GM12878 (cell line): Measurements from ENCODE around the gene DPP6. TPM values are rescaled to one million over a fixed set of nuclear protein-coding genes. Genes with fewer than 3 reads are reported as not detected.

Source experiments
- ATAC-seq: fragments of 200-7000 bp; cut with Tn5 transposase; 3 replicates; pipeline ENCODE4 v1.9.1; 2020; ENCODE audit warnings: mild to moderate bottlenecking, moderate library complexity
- BruUV-seq: library from RNA; stranded (reverse); fragments of 400-500 nt; replicated peaks from 2 replicates; lab custom pipeline; 2021; lab: Mats Ljungman, UMichigan
- CTCF ChIA-PET: fragments of 300-600 bp; sonication (Branson Sonifier 250); formaldehyde crosslinking; extraction: SDS; loops from one replicate; lab custom pipeline; 2021; ENCODE audit warnings: inconsistent platforms; lab: Yijun Ruan, JAX
- POLR2A ChIA-PET: fragments of 350-600 bp; formaldehyde crosslinking; extraction: SDS; loops from one replicate; lab custom pipeline; 2021; ENCODE audit warnings: inconsistent platforms; lab: Charles Lee
- RAD21 ChIA-PET: fragments of 300-600 bp; sonication (Branson Sonifier 250); formaldehyde crosslinking; loops from one replicate; lab custom pipeline; 2023; ENCODE audit warnings: antibody characterized with exemption; ENCODE audit not compliant: unreplicated experiment; lab: Charles Lee
- SMC1A ChIA-PET: fragments of 300-600 bp; sonication (Branson Sonifier 250); formaldehyde crosslinking; loops from one replicate; lab custom pipeline; 2023; ENCODE audit not compliant: unreplicated experiment, uncharacterized antibody; lab: Charles Lee
- DNase-seq: peaks from one replicate; pipeline ENCODE4 v3.0.0-alpha.2; 2011; ENCODE audit warnings: low read depth, low spot score
- FAIRE-seq: peaks from 3 replicates; lab custom pipeline; 2011; peaks lifted over from hg19 to GRCh38; lab: Jason Lieb, UNC
- H2AFZ ChIP-seq: 2 replicates; pipeline ENCODE4 v1.6.0; 2011; ENCODE audit warnings: low read depth, low read length, control low read depth; ENCODE audit not compliant: control insufficient read depth
- H3K27ac ChIP-seq: 2 replicates; pipeline ENCODE4 v1.5.1; 2011; ENCODE audit warnings: control low read depth; ENCODE audit not compliant: control insufficient read depth, insufficient read depth
- H3K27me3 ChIP-seq, 2 experiments: replicated peaks in 1 of 2; 2 replicates each; pipeline versions ENCODE4 v1.6.0 to v1.6.1; 2011; ENCODE audit warnings: low read length in 1 of 2; ENCODE audit not compliant: control insufficient read depth in 2 of 2, insufficient read depth in 2 of 2
- H3K36me3 ChIP-seq, 2 experiments: 2 replicates each; pipeline ENCODE4 v1.5.1; 2011; ENCODE audit warnings: low read length in 1 of 2; ENCODE audit not compliant: control insufficient read depth in 2 of 2, insufficient read depth in 2 of 2
- H3K4me1 ChIP-seq: 2 replicates; pipeline ENCODE4 v1.6.1; 2011; ENCODE audit warnings: mild to moderate bottlenecking, low read length, moderate library complexity, mixed read lengths; ENCODE audit not compliant: control insufficient read depth, insufficient read depth
- H3K4me2 ChIP-seq: 2 replicates; pipeline ENCODE4 v1.6.0; 2011; ENCODE audit warnings: control low read depth; ENCODE audit not compliant: control insufficient read depth, insufficient read depth
- H3K4me3 ChIP-seq: fragments of 200-600 bp; sonication (generic); 2 replicates; pipeline ENCODE4 v1.5.1; 2016
- H3K79me2 ChIP-seq: 2 replicates; pipeline ENCODE4 v1.6.0; 2011; ENCODE audit warnings: low read length; ENCODE audit not compliant: control insufficient read depth, insufficient read depth
- H3K9ac ChIP-seq: 2 replicates; pipeline ENCODE4 v1.8.0; 2011; ENCODE audit warnings: low read length, control low read depth, mixed read lengths; ENCODE audit not compliant: control insufficient read depth, insufficient read depth
- H3K9me3 ChIP-seq: replicated peaks from 3 replicates; pipeline ENCODE4 v1.5.1; 2011; ENCODE audit warnings: mild to moderate bottlenecking, low read length; ENCODE audit not compliant: control insufficient read depth, insufficient read depth
- H4K20me1 ChIP-seq: 2 replicates; pipeline ENCODE4 v1.6.0; 2011; ENCODE audit not compliant: control insufficient read depth, insufficient read depth
- ATF3 ChIP-seq: IDR thresholded peaks from 2 replicates; pipeline ENCODE4 v1.6.1; 2011; ENCODE audit warnings: low read depth, mild to moderate bottlenecking, low read length, moderate library complexity, borderline replicate concordance; ENCODE audit errors: extremely low read depth
- CBX3 ChIP-seq: fragments of 200-600 bp; sonication (generic); IDR thresholded peaks from 2 replicates; pipeline ENCODE4 v1.6.1; 2016; ENCODE audit warnings: low read depth, borderline replicate concordance
- CTCF ChIP-seq, 3 experiments: IDR thresholded peaks in 2 of 3; conservative IDR thresholded peaks in 1 of 3; 2 replicates each; pipeline ENCODE4 v1.5.1; 2011; ENCODE audit warnings: low read depth in 3 of 3, low read length in 3 of 3, mild to moderate bottlenecking in 3 of 3, control low read depth in 2 of 3, moderate library complexity in 2 of 3, inconsistent platforms in 1 of 3, mixed read lengths in 1 of 3; ENCODE audit not compliant: control insufficient read depth in 2 of 3, insufficient read depth in 1 of 3; ENCODE audit errors: extremely low read depth in 1 of 3
- FOS ChIP-seq: IDR thresholded peaks from 3 replicates; pipeline ENCODE4 v1.6.1; 2011; ENCODE audit warnings: borderline replicate concordance; ENCODE audit not compliant: insufficient read length; ENCODE audit errors: extremely low read depth
- KDM1A ChIP-seq: fragments of 200-600 bp; sonication (generic); IDR thresholded peaks from 2 replicates; pipeline ENCODE4 v1.6.1; 2016; ENCODE audit warnings: borderline replicate concordance
- NFIC ChIP-seq: IDR thresholded peaks from 2 replicates; pipeline ENCODE4 v1.6.1; 2012; ENCODE audit warnings: low read depth, mild to moderate bottlenecking, inconsistent platforms, low read length, moderate library complexity
- TCF7 ChIP-seq: IDR thresholded peaks from 2 replicates; pipeline ENCODE4 v1.6.1; 2014; ENCODE audit warnings: antibody characterized with exemption, borderline replicate concordance
- ZNF384 ChIP-seq: IDR thresholded peaks from 2 replicates; pipeline ENCODE4 v1.6.1; 2012; ENCODE audit warnings: low read depth, mild to moderate bottlenecking, low read length, improper control_type of control experiment, borderline replicate concordance
- ZNF592 ChIP-seq: fragments of 450-650 bp; IDR thresholded peaks from 2 replicates; pipeline ENCODE4 v1.6.1; 2017; ENCODE audit warnings: mild to moderate bottlenecking, moderate library complexity
- WGBS: methylation state at CpG from one replicate; pipeline ENCODE4 v1.1.6; 2016; ENCODE audit warnings: low lambda C conversion rate; ENCODE audit not compliant: insufficient replicate concordance, insufficient coverage; ENCODE audit errors: missing lambda C conversion rate; 5-methylcytosine and 5-hydroxymethylcytosine counted together
- in situ Hi-C: fragments of 300-500 bp; cut with MboI; formaldehyde crosslinking; loops from 9 replicates; pipeline ENCODE4 v1.14.3; 2018; ENCODE audit warnings: mixed read lengths
- intact Hi-C: fragments of 100-400 bp; cut with micrococcal nuclease; formaldehyde crosslinking; loops from one replicate; pipeline ENCODE4 v1.14.2; 2022; ENCODE audit not compliant: unreplicated experiment
- polyA plus RNA-seq, 11 experiments: library from polyadenylated mRNA; depleted of rRNA in 4 of 11; unstranded in 6 of 11; stranded (reverse) in 5 of 11; fragments of >200 nt; fragmentation: Nextera tagmentation in 4 of 11; fragmentation: Illumina TruSeq in 1 of 11; extraction: Ambion mirVana in 4 of 11; extraction: Trizol in 1 of 11; gene quantifications; 1 replicate in 1 of 11; 2 replicates in 10 of 11; pipeline versions ENCODE4 v1.2.1 to v1.2.3, GENCODE V29; 2011 to 2016; ENCODE audit warnings: inconsistent platforms in 2 of 11, missing spikeins in 2 of 11, low read depth in 1 of 11
- total RNA-seq, 4 experiments: library from RNA; depleted of rRNA in 3 of 4; stranded (reverse); fragments of >200 nt in 3 of 4; fragmentation: Illumina TruSeq in 1 of 4; extraction: Trizol in 1 of 4; gene quantifications; 2 replicates each; pipeline versions ENCODE4 v1.2.1 to v1.2.3, GENCODE V29; 2013 to 2021

DPP6 gene
- total and polyA plus RNA-seq, 10 of the 15 experiments (the other 5 are each of a cell fraction or from before 2014, with no cell fraction given): not detected

- no peak for DNase-seq
- no peaks in the 10 kb centered on the region for H3K4me1 ChIP-seq
- TF ChIP-seq CTCF (IDR thresholded peaks at IDR 0.05 in 2 of 3, conservative IDR thresholded peaks at IDR 0.05 in 1 of 3; ENCODE audit: control insufficient read depth in 2 of 3, extremely low read depth in 1 of 3, insufficient read depth in 1 of 3, low read depth in 3 of 3, low read length in 3 of 3) (0 out of 6 replicates have a peak, but pooled peaks of 1 of the 3 experiments have one; percentile 3), ZNF384 (no peak), KDM1A (no peak)
- TF ChIP-seq, all 136 proteins: peak for 1
- Histone ChIP-seq H3K27me3 (no peaks in the 10 kb centered on the region), H2AFZ (no peak overlapping the region), H3K4me3 (no peak overlapping the region), H3K9me3 (no peaks in the 10 kb centered on the region), H3K9ac (no peak overlapping the region), H3K27ac (no peak overlapping the region), H4K20me1 (no peaks in the 10 kb centered on the region), H3K79me2 (no peaks in the 10 kb centered on the region), H3K36me3 (no peaks in the 10 kb centered on the region), H3K4me2 (no peak overlapping the region)
- RAD21 ChIA-PET: no interaction called here
- intact Hi-C loops: no loop called here
- in situ Hi-C loops: no loop called here
- BruUV-seq: no TSS peak
- SMC1A ChIA-PET: no interaction called here
- ATAC-seq (no peak), FAIRE-seq (no peak)
- CTCF ChIA-PET: interaction anchor here (0.6 kb wide), 1 partner anchor 15 kb away, joined by 3 read pairs; no protein-coding TSS in a partner anchor
- WGBS: 39% methylated on average over 20 of the region's 20 CpGs
- POLR2A ChIA-PET: no interaction called here
These were observed 532.4 kb downstream of the DPP6 start for GRCh38 chr7:154584352-154585252.

GRCh38 chr7:154587792-154588191 lies 535.6 kb downstream of the DPP6 start:
- ATAC-seq: no peak
- BruUV-seq: no TSS peak
- no peak for TF ChIP-seq FOS
- TF ChIP-seq ATF3: no peak
- no peak for TF ChIP-seq ZNF592
- TF ChIP-seq CBX3: no peak
- no peak for TF ChIP-seq TCF7
- no peak for TF ChIP-seq NFIC

More at GRCh38 chr7:154587792-154588191, 535.6 kb downstream of the DPP6 start:
- ChIA-PET SMC1A (no interaction called here), CTCF (no interaction called here), POLR2A (no interaction called here), RAD21 (no interaction called here)
- 22% methylated on average over 9 of the region's 9 CpGs for WGBS
- Histone ChIP-seq H3K27me3 (no peaks in the 10 kb centered on the region), H2AFZ (no peak overlapping the region), H3K4me1 (no peaks in the 10 kb centered on the region), H3K9me3 (no peaks in the 10 kb centered on the region), H3K4me3 (no peak overlapping the region), H3K9ac (no peak overlapping the region), H3K27ac (no peak overlapping the region), H3K36me3 (no peaks in the 10 kb centered on the region), H3K79me2 (no peaks in the 10 kb centered on the region), H3K4me2 (no peak overlapping the region), H4K20me1 (no peaks in the 10 kb centered on the region)
- DNase-seq (no peak), FAIRE-seq (no peak)
- intact Hi-C loops: no loop called here
- in situ Hi-C loops: no loop called here
